Endodermal cell (in vitro differentiated cells): ENCODE data around the gene FCER2. TPM values are rescaled to one million over a fixed set of nuclear protein-coding genes. Genes with fewer than 3 reads are reported as not detected.

ENCODE experiments used
- DNase-seq: peaks from one replicate; pipeline ENCODE4 v3.0.0-alpha.2; 2017
- H3K27ac ChIP-seq: 2 replicates; pipeline ENCODE4 v1.5.1; 2013; ENCODE audit warnings: mild to moderate bottlenecking, low read depth, low read length, moderate library complexity
- H3K27me3 ChIP-seq: 2 replicates; pipeline ENCODE4 v1.6.1; 2013; ENCODE audit warnings: mild to moderate bottlenecking, low read length, moderate library complexity; ENCODE audit not compliant: insufficient read depth, control insufficient read depth, poor library complexity, severe bottlenecking
- H3K36me3 ChIP-seq: 2 replicates; pipeline ENCODE4 v1.7.0; 2013; ENCODE audit warnings: mild to moderate bottlenecking, low read length, moderate library complexity; ENCODE audit not compliant: control insufficient read depth, insufficient read depth
- H3K4me1 ChIP-seq: one replicate; pipeline ENCODE4 v1.7.0; 2013; ENCODE audit warnings: low read length; ENCODE audit not compliant: control insufficient read depth, insufficient read depth
- H3K4me3 ChIP-seq: 2 replicates; pipeline ENCODE4 v1.5.1; 2013; ENCODE audit warnings: mild to moderate bottlenecking, low read length, moderate library complexity
- H3K9ac ChIP-seq: 2 replicates; pipeline ENCODE4 v1.6.1; 2013; ENCODE audit warnings: mild to moderate bottlenecking, low read length, moderate library complexity; ENCODE audit not compliant: poor library complexity, severe bottlenecking; ENCODE audit errors: extremely low read depth
- H3K9me3 ChIP-seq: 2 replicates; pipeline ENCODE4 v1.6.1; 2013; ENCODE audit warnings: mild to moderate bottlenecking, low read length, moderate library complexity; ENCODE audit not compliant: control insufficient read depth
- H3K27ac Mint-ChIP-seq: 2 replicates; pipeline ENCODE4 v1.8.0; 2020; ENCODE audit warnings: mixed read lengths
- H3K27me3 Mint-ChIP-seq: 2 replicates; pipeline ENCODE4 v1.8.0; 2021; ENCODE audit warnings: mild to moderate bottlenecking, mixed read lengths; ENCODE audit not compliant: insufficient read depth
- H3K36me3 Mint-ChIP-seq: 2 replicates; pipeline ENCODE4 v1.8.0; 2020; ENCODE audit warnings: low read depth, mixed read lengths
- H3K4me1 Mint-ChIP-seq: 2 replicates; pipeline ENCODE4 v1.8.0; 2020; ENCODE audit warnings: mixed read lengths
- H3K4me3 Mint-ChIP-seq: 2 replicates; pipeline ENCODE4 v1.8.0; 2020; ENCODE audit warnings: mild to moderate bottlenecking, moderate library complexity, mixed read lengths
- H3K9me3 Mint-ChIP-seq: 2 replicates; pipeline ENCODE4 v1.8.0; 2020; ENCODE audit warnings: mild to moderate bottlenecking, mixed read lengths
- CTCF ChIP-seq: fragments of 200-600 bp; sonication (generic); conservative IDR thresholded peaks from 2 replicates; pipeline ENCODE4 v1.5.0; 2021; ENCODE audit warnings: antibody characterized with exemption, mild to moderate bottlenecking
- WGBS, 2 experiments: methylation state at CpG; one replicate each; pipeline versions ENCODE4 v1.1.5 to v1.1.7; 2013; ENCODE audit warnings: missing lambda C conversion rate in 2 of 2, mixed read lengths in 1 of 2; ENCODE audit not compliant: insufficient coverage in 1 of 2, insufficient read length in 1 of 2; 5-methylcytosine and 5-hydroxymethylcytosine counted together
- total RNA-seq, 2 donors: library from RNA; stranded (reverse); fragmentation: NEBNext Ultra II Directional in 1 of 2; extraction: Animal tissue kit (Norgen Biotek cat#: 25700) in 1 of 2; gene quantifications; 2 replicates in 1 of 2; 3 replicates in 1 of 2; pipeline ENCODE4 v1.2.1, GENCODE V29; 2021

Gene FCER2
- total RNA-seq, 2 donors from 2014 or later: not detected

- Histone ChIP-seq H3K27ac (no peak overlapping the region), H3K9me3 (no peaks in the 10 kb centered on the region), H3K36me3 (no peaks in the 10 kb centered on the region), H3K4me3 (no peak overlapping the region), H3K9ac (no peak overlapping the region), H3K27me3 (peaks cover 14% of the 10 kb centered on the region), H3K4me1 (no peaks in the 10 kb centered on the region)
- no peak overlapping the region for H3K27ac Mint-ChIP-seq
- no peak for DNase-seq
- no peak for TF ChIP-seq CTCF
- no peaks in the 10 kb centered on the region for H3K4me1 Mint-ChIP-seq
- H3K36me3 Mint-ChIP-seq: no peaks in the 10 kb centered on the region
- peaks cover 43% of the 10 kb centered on the region for H3K27me3 Mint-ChIP-seq
- WGBS, 2 experiments: 85 to 95% methylated on average over 9 to 14 of the region's 14 CpGs
- H3K4me3 Mint-ChIP-seq: no peak overlapping the region
- no peaks in the 10 kb centered on the region for H3K9me3 Mint-ChIP-seq
Observed at GRCh38 chr19:7662657-7663056, 39.3 kb downstream of the FCER2 start.

DNA sequence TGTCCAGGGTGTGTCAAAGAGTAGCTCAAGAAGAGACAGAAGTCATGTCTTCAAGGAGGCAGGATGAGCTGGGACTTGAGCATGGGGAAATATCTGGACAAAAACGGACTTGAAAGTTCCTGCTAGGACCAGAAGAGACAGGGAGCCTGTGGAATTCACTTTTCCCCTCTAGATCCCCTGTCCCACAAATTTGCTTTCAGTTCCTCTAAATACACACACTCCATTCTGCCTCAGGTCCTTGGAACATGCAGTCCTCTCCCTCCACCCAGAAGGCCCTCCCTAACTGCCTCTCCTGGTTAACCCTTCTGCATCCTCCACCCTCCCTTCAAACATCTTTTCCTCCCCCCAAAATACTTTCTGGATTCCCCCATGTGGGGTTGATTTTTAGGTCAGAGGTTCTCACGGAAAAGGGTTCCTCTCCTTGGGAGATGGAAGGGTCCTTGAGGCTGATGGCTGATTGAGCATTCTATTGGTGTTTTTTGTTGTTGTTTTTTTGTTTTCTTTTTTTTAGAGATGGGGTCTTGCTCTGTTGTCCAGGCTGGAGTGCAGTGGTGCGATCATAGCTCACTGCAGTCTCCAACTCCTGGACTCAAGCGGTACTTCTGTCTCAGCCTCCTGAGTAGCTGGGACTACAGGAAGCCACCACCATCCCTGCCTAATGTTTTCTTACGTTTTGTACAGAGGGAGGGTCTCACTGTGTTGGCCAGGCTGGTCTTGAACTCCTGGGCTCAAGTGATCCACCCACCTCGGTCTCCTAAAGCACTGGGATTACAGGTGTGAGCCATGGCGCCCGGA, 40.0 kb downstream of the FCER2 start:
- Histone ChIP-seq H3K4me3 (no peak overlapping the region), H3K9ac (no peak overlapping the region), H3K9me3 (no peaks in the 10 kb centered on the region), H3K27me3 (peaks cover 11% of the 10 kb centered on the region), H3K36me3 (no peaks in the 10 kb centered on the region), H3K27ac (no peak overlapping the region), H3K4me1 (no peaks in the 10 kb centered on the region)
- no peak for DNase-seq
- no peak overlapping the region for H3K4me3 Mint-ChIP-seq
- TF ChIP-seq CTCF: no peak
- H3K4me1 Mint-ChIP-seq: no peaks in the 10 kb centered on the region
- no peak overlapping the region for H3K27ac Mint-ChIP-seq
- WGBS, 2 experiments: 76 to 80% methylated on average over 4 to 8 of the region's 8 CpGs
- no peaks in the 10 kb centered on the region for H3K9me3 Mint-ChIP-seq
- no peaks in the 10 kb centered on the region for H3K36me3 Mint-ChIP-seq
- peaks cover 39% of the 10 kb centered on the region for H3K27me3 Mint-ChIP-seq

GRCh38 chr19:7658219-7658686, 43.7 kb downstream of the FCER2 start:
- Mint-ChIP-seq H3K9me3 (no peaks in the 10 kb centered on the region), H3K27me3 (peaks cover 45% of the 10 kb centered on the region), H3K36me3 (no peaks in the 10 kb centered on the region), H3K4me3 (no peak overlapping the region), H3K27ac (no peak overlapping the region), H3K4me1 (no peaks in the 10 kb centered on the region)
- 75% methylated on average over 3 to 9 of the region's 9 CpGs for WGBS, 2 experiments
- H3K27ac ChIP-seq: no peak overlapping the region
- peaks cover 12% of the 10 kb centered on the region for H3K27me3 ChIP-seq
- no peaks in the 10 kb centered on the region for H3K36me3 ChIP-seq
- DNase-seq: no peak
- no peak overlapping the region for H3K4me3 ChIP-seq
- no peak for TF ChIP-seq CTCF
- H3K9me3 ChIP-seq: no peaks in the 10 kb centered on the region
- no peaks in the 10 kb centered on the region for H3K4me1 ChIP-seq
- H3K9ac ChIP-seq: no peak overlapping the region
